Left ventricle myocardium inferior (tissue), 1 donor: ENCODE data around the gene CENPV. TPM values are rescaled to one million over a fixed set of nuclear protein-coding genes. Genes with fewer than 3 reads are reported as not detected.
"Not testable (repeated sequence)": the region's sequence is repeated elsewhere in the genome, so short reads cannot be mapped to it uniquely, and the experiment has no call there.

Experiments
- DNase-seq: peaks from one replicate; pipeline ENCODE4 v3.0.0-alpha.2; 2020
- H3K27ac ChIP-seq: fragments of 200-600 bp; replicated peaks from 2 replicates; pipeline ENCODE4 v1.8.0; 2021
- H3K27me3 ChIP-seq: fragments of 200-600 bp; 2 replicates; pipeline ENCODE4 v1.8.0; 2021; ENCODE audit warnings: low read depth
- H3K36me3 ChIP-seq: fragments of 200-600 bp; 2 replicates; pipeline ENCODE4 v1.8.0; 2021
- H3K4me1 ChIP-seq: fragments of 200-600 bp; 2 replicates; pipeline ENCODE4 v1.8.0; 2021
- H3K4me3 ChIP-seq: fragments of 200-600 bp; 2 replicates; pipeline ENCODE4 v1.8.0; 2021; ENCODE audit warnings: mild to moderate bottlenecking, moderate library complexity
- H3K9me3 ChIP-seq: fragments of 200-600 bp; replicated peaks from 2 replicates; pipeline ENCODE4 v1.8.0; 2021
- intact Hi-C: fragments of 100-400 bp; cut with micrococcal nuclease; formaldehyde crosslinking; loops from one replicate; pipeline ENCODE4 v1.11.0; 2022
- total RNA-seq: library from RNA; stranded (reverse); fragmentation: NEBNext Ultra II Directional; extraction: Animal tissue kit (Norgen Biotek cat#: 25700); gene quantifications from one replicate; pipeline ENCODE4 v1.2.1, GENCODE V29; 2021
- TF ChIP-seq, protein P1 (sequence below): fragments of 200-600 bp; IDR thresholded peaks from 2 replicates; pipeline ENCODE4 v1.8.0; 2021; ENCODE audit warnings: antibody characterized with exemption, mild to moderate bottlenecking, borderline replicate concordance
- donor health status: DM: no; HTN: yes; CAD: no; lungs with severe emphysema.

The CENPV gene
- total RNA-seq, 1 donor from 2014 or later: 8.4 TPM

DNA sequence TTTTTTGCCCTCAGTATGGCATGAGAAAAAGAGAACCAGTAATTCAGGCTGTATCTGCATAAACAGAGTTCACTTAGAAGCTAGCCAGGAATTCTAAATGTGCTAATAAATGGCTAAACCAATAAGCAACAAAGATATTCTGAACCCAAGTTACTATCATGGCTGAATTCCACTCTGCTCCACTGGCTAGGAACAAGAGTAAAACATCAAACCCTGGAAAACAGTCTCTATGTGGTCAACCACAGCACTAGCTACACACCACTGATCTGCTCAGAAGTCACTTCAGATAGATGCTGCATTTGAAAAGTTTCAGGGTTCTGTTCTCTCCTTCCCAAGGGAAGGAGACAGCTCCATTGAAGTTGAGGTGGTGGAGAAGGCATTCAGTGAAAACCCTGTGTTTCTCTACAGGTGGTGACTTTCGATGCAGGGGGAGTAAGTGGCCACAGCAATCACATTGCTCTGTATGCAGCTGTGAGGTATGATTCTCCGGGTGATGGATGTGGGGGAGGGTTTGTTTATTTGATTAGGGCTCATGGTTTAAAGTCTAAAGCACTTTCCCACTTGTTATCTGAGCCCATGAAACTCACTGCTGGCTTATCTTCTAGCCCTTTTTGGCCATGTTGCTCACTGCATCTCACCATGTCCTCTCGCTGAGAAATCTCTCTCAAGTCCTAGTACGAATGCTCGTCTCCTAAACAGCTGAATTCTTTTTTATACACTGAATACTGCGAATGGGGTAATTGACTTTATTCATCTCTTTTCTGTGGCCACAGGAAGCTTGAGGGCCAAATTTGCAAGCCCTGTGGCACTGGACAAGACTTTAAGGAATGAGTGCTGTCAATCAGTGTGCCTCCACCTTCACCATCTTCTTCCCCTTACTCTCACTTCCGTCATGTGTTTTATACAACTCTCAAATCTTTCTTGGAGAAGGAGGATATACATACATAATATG, 39.9 kb downstream of the CENPV start:
- Histone ChIP-seq H3K9me3 (no peaks in the 10 kb centered on the region), H3K4me3 (no peak overlapping the region), H3K36me3 (peaks cover 30% of the 10 kb centered on the region), H3K27ac (no peak overlapping the region), H3K27me3 (no peaks in the 10 kb centered on the region), H3K4me1 (no peaks in the 10 kb centered on the region)
- TF ChIP-seq, protein P1, sequence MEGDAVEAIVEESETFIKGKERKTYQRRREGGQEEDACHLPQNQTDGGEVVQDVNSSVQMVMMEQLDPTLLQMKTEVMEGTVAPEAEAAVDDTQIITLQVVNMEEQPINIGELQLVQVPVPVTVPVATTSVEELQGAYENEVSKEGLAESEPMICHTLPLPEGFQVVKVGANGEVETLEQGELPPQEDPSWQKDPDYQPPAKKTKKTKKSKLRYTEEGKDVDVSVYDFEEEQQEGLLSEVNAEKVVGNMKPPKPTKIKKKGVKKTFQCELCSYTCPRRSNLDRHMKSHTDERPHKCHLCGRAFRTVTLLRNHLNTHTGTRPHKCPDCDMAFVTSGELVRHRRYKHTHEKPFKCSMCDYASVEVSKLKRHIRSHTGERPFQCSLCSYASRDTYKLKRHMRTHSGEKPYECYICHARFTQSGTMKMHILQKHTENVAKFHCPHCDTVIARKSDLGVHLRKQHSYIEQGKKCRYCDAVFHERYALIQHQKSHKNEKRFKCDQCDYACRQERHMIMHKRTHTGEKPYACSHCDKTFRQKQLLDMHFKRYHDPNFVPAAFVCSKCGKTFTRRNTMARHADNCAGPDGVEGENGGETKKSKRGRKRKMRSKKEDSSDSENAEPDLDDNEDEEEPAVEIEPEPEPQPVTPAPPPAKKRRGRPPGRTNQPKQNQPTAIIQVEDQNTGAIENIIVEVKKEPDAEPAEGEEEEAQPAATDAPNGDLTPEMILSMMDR: no peak
- intact Hi-C loops: no loop called here
- no peak for DNase-seq

DNA sequence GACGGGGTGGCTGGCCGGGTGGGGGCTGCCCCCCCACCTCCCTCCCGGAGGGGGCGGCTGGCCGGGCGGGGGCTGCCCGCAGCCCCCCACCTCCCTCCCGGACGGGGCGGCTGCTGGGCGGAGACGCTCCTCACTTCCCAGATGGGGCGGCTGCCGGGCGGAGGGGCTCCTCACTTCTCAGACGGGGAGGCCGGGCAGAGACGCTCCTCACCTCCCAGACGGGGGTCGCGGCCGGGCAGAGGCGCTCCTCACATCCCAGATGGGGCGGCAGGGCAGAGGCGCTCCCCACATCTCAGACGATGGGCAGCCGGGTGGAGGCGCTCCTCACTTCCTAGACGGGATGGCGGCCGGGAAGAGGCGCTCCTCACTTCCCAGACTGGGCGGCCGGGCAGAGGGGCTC, 41.2 kb downstream of the CENPV start:
- intact Hi-C loops, DNase-seq, H3K9me3 ChIP-seq, H3K4me3 ChIP-seq, H3K4me1 ChIP-seq, H3K27ac ChIP-seq, H3K27me3 ChIP-seq: not testable (repeated sequence)
- peaks cover 27% of the 10 kb centered on the region for H3K36me3 ChIP-seq

DNA sequence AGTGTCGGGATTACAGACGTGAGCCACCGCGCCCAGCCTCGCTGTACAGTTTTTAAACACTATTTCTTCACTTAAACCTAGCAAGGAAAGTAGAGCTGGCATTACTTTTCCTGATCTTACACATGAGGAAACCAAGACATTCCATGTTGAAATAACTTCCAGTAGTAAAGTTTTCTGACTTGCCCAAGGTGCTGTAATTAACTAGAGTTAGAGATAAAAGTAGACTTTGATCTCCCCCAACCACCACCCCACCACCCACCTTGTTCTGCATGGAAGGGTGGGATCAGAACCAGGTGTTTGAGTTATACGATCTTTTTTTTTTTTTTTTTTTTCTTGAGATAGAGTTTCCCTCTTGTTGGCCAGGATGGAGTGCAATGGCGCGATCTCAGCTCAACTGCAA, 47.1 kb downstream of the CENPV start:
- H3K9me3 ChIP-seq: no peaks in the 10 kb centered on the region
- H3K36me3 ChIP-seq: peaks cover 35% of the 10 kb centered on the region
- H3K4me3 ChIP-seq: no peak overlapping the region
- TF ChIP-seq, protein P1: no peak
- no peaks in the 10 kb centered on the region for H3K4me1 ChIP-seq
- no peak for DNase-seq
- no peaks in the 10 kb centered on the region for H3K27me3 ChIP-seq
- no peak overlapping the region for H3K27ac ChIP-seq
- intact Hi-C loops: no loop called here

DNA sequence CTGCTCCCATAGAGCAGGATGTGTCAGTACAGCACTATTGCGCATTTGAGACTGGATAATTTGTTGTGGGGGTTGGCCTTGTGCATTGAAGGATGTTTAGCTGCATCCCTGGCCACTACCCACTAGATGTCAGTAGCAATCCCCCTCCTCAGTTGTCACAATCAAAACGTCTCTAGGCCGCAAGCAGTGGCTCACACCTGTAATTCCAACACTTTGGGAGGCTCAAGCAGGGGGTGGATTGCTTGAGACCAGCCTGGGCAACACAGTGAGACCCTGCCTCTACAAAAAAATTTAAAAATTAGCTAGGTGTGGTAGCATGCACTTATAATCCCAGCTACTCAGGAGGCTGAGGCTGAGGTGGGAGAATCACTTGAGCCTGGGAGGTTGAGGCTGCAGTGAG, 48.4 kb downstream of the CENPV start:
- Histone ChIP-seq H3K9me3 (no peaks in the 10 kb centered on the region), H3K36me3 (peaks cover 36% of the 10 kb centered on the region), H3K4me3 (no peak overlapping the region), H3K27ac (no peak overlapping the region), H3K27me3 (no peaks in the 10 kb centered on the region), H3K4me1 (no peaks in the 10 kb centered on the region)
- DNase-seq: no peak
- intact Hi-C loops: no loop called here
- TF ChIP-seq, protein P1: peak; percentile 31

DNA sequence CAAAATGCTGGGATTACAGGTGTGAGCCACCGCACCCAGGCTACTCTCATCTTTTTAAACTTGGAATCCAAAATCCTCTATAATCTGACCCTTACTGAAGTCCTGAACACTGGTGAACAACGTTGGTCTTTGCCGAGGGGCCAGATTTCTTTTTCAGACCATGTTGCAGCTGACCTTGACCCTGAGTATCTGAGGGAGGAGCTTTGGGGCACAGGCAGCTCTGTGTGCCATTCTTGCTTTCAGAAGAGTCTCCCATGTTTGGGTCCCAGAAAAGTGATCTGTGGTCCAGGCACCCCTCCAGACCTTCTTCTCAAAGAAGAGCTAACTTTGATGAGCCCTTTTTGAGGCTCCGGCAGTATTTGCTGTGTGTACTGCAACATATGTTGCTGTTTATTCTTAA, 50.4 kb downstream of the CENPV start:
- Histone ChIP-seq H3K9me3 (no peaks in the 10 kb centered on the region), H3K4me3 (no peak overlapping the region), H3K27ac (no peak overlapping the region), H3K36me3 (peaks cover 40% of the 10 kb centered on the region), H3K4me1 (no peaks in the 10 kb centered on the region), H3K27me3 (no peaks in the 10 kb centered on the region)
- no peak for DNase-seq
- TF ChIP-seq, protein P1: no peak
- intact Hi-C loops: no loop called here
